ENCODE measurements around the gene ATP6V1F. TPM values are rescaled to one million over a fixed set of nuclear protein-coding genes. Genes with fewer than 3 reads are reported as not detected.

Gene ATP6V1F
- total RNA-seq, 4 donors from 2014 or later, result 67.7 to 101 (median 84.5) TPM

Other genes starting within 250 kb of the ATP6V1F start
- 1 to 10 TPM in 3 of 4 donors, under 1 TPM in 1; 0.25 to 1.5 (median 1.3) TPM for gene GARIN1A, start 190.6 kb upstream of the ATP6V1F start, total RNA-seq
- 100 to 1,000 TPM; 146 to 274 (median 235) TPM for gene CALU, start 123.5 kb upstream of the ATP6V1F start, total RNA-seq
- not detected for gene OPN1SW, start 87.1 kb upstream of the ATP6V1F start, total RNA-seq
- gene CCDC136, start 70.9 kb upstream of the ATP6V1F start, total RNA-seq, result 10 to 100 TPM; 14.5 to 46.9 (median 21.5) TPM
- gene FLNC, start 32.5 kb upstream of the ATP6V1F start, total RNA-seq, result 1,000 to 10,000 TPM in 1 of 4 donors, 100 to 1,000 TPM in 3; 308 to 1,162 (median 401) TPM
- under 1 TPM in 2 of 4 donors, not detected in 2; 0.31 to 0.67 TPM for gene KCP, start 47.9 kb downstream of the ATP6V1F start, total RNA-seq
- gene IRF5, start 75.1 kb downstream of the ATP6V1F start, total RNA-seq, result 10 to 100 TPM in 1 of 4 donors, 1 to 10 TPM in 3; 6.6 to 10.1 (median 8.2) TPM
- 10 to 100 TPM; 34.6 to 48.5 (median 45.2) TPM for gene TNPO3, start 192.3 kb downstream of the ATP6V1F start, total RNA-seq

All from gastroesophageal sphincter (tissue), 4 donors.